ENCODE results near the gene FKBP7. TPM values are rescaled to one million over a fixed set of nuclear protein-coding genes. Genes with fewer than 3 reads are reported as not detected.
A peak's percentile ranks its signal among the peaks of the same experiment; 100 is the strongest.
"Not testable (repeated sequence)": the region's sequence is repeated elsewhere in the genome, so short reads cannot be mapped to it uniquely, and the experiment has no call there.

The FKBP7 gene, protein sequence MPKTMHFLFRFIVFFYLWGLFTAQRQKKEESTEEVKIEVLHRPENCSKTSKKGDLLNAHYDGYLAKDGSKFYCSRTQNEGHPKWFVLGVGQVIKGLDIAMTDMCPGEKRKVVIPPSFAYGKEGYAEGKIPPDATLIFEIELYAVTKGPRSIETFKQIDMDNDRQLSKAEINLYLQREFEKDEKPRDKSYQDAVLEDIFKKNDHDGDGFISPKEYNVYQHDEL
- total RNA-seq, result 0.59 TPM
- polyA plus RNA-seq, result 1 to 10 TPM in 2 of 4 donors, under 1 TPM in 2; 0.42 to 3.1 (median 1.0) TPM

DNA sequence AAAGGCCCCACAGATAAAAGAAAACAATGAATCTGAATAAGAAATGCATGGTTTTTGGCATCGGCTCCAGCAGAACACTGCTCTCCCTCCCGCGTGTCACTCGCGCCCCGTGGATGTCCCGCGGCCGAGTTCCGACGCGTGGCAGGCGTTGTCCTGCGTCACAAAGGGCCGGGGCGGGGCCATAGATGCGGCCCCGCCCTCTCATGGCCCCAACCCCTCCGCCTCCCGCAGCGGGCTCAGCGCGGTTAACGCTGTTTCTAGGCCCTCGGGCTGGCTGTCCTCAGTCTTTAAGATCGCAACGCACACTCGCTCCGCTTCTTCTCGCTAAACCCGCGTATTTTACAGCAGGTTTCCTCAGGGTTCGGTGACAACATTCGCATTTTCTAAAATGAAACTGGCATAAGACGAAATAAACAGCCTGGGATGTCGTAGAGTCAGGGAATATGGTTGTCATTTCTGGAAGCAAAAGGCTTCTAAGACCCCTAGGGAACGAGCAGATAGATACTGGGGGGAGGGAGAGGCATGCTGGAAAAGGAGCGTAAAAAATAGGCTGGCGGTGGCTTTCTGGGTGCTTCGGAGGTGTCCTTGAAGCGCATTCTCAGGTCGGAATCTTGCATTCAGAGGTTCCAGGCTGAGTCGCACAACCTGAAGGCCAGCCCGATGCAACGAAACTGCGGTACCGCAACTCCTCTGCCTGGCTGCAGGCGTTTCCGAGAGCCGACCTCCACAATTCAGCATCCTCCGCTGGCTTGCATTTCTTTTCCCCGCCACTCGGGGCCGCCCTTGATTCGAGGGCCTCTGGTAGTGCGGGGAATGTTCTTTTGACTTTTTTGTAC, at the start of gene FKBP7:
Gene FKBP7 (minus strand): TSS at position 162 of the 836 bp plus-strand sequence. CDS start 101 bp downstream, at position 61.
- peaks cover 53% of the 10 kb centered on the region for H3K4me1 ChIP-seq (ENCODE audit: control insufficient read depth, insufficient read depth, low read length, poor library complexity, severe bottlenecking)
- no peaks in the 10 kb centered on the region for H3K9me3 ChIP-seq (ENCODE audit: control insufficient read depth in 2 of 2, low read length in 2 of 2)
- DNase-seq, result peak; percentile 84 to 88 (median 86)
- no peaks in the 10 kb centered on the region for H3K36me3 ChIP-seq (ENCODE audit: control insufficient read depth, insufficient read depth, low read length)
- peak within 1 kb of the TSS; percentile 95 for H3K27ac ChIP-seq (ENCODE audit: insufficient read depth, low read length, poor library complexity, severe bottlenecking)
- Mint-ChIP-seq H3K4me3 (peak within 1 kb of the TSS; percentile 96 to 98 (median 98)), H3K27ac (peak within 1 kb of the TSS; percentile 97 to 99 (median 99)), H3K9me3 (no peaks in the 10 kb centered on the region), H3K36me3 (no peaks in the 10 kb centered on the region), H3K27me3 (peaks cover 11% of the 10 kb centered on the region), H3K4me1 (peaks cover 19 to 49% (median 35%) of the 10 kb centered on the region in 4 donors)
- H3K27me3 ChIP-seq (ENCODE audit: control insufficient read depth, insufficient read depth, low read length), result no peaks in the 10 kb centered on the region
- peak within 1 kb of the TSS; percentile 98 for H3K4me3 ChIP-seq (ENCODE audit: low read depth, low read length)
- ATAC-seq (ENCODE audit: low read depth in 2 of 2), result peak; percentile 78 to 85

DNA sequence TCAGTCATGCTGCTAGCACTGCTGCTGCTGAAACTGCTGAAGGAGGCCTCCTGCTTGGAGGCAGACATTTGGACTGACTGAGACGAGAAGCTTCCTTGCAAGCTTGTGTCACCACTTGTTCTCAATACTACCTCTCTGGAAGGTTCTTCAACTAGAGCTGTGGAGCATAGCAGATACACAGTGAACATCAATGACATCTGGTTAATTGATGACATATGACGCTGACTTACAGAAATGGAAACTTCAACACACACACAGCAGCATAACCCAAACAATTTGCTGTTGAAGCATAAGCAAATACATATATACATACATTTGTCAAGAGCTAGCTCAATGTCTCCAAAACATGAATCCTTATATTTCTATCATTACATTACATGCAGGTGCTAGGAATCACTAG, 49.2 kb upstream of the FKBP7 start:
- Mint-ChIP-seq H3K9me3 (peaks cover 0 to 5% (median 0%) of the 10 kb centered on the region in 7 donors), H3K27me3 (no peaks in the 10 kb centered on the region), H3K36me3 (peaks cover 55% of the 10 kb centered on the region), H3K4me1 (peaks cover 18 to 68% (median 44%) of the 10 kb centered on the region in 4 donors), H3K4me3 (peak overlapping the region in 1 of 4 donors; percentile 1), H3K27ac (peak overlapping the region in 1 of 3 donors; percentile 76)
- Histone ChIP-seq H3K36me3 (ENCODE audit: control insufficient read depth, insufficient read depth, low read length) (peaks cover 37% of the 10 kb centered on the region), H3K27me3 (ENCODE audit: control insufficient read depth, insufficient read depth, low read length) (no peaks in the 10 kb centered on the region), H3K27ac (ENCODE audit: insufficient read depth, low read length, poor library complexity, severe bottlenecking) (no peak overlapping the region), H3K9me3 (ENCODE audit: control insufficient read depth in 2 of 2, low read length in 2 of 2) (no peaks in the 10 kb centered on the region), H3K4me1 (ENCODE audit: control insufficient read depth, insufficient read depth, low read length, poor library complexity, severe bottlenecking) (peaks cover 12% of the 10 kb centered on the region), H3K4me3 (ENCODE audit: low read depth, low read length) (peak overlapping the region; percentile 26)
- no peak for ATAC-seq (ENCODE audit: low read depth in 2 of 2)
- DNase-seq, result no peak

DNA sequence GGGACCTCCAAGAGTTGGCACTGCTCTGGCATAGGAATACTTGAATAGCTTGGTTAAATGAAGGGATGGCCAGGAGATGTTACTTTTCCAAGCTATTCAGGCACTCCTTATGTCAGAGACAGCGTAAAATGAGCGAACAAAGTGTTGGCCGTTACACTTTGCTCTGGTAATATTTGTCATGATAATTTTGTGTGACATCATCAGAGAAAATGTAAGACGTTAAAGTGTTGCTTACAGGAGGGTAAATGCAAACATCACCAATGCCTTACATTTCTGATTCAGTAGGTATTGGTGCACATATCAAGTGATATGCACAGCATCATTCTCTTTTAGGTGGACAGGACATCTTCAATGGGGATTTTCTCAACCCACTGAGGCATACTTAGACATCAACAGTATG, 47.9 kb upstream of the FKBP7 start:
- peaks cover 43% of the 10 kb centered on the region for H3K36me3 Mint-ChIP-seq
- H3K4me3 ChIP-seq (ENCODE audit: low read depth, low read length), result peak overlapping the region; percentile 6
- no peaks in the 10 kb centered on the region for H3K27me3 Mint-ChIP-seq
- peaks cover 23 to 69% (median 47%) of the 10 kb centered on the region in 4 donors for H3K4me1 Mint-ChIP-seq
- ATAC-seq (ENCODE audit: low read depth in 2 of 2) (no peak), DNase-seq (no peak)
- H3K27ac Mint-ChIP-seq, result no peak overlapping the region
- peaks cover 12% of the 10 kb centered on the region for H3K4me1 ChIP-seq (ENCODE audit: control insufficient read depth, insufficient read depth, low read length, poor library complexity, severe bottlenecking)
- H3K9me3 Mint-ChIP-seq, result peaks cover 0 to 5% (median 0%) of the 10 kb centered on the region in 7 donors
- peaks cover 25% of the 10 kb centered on the region for H3K36me3 ChIP-seq (ENCODE audit: control insufficient read depth, insufficient read depth, low read length)
- no peak overlapping the region for H3K27ac ChIP-seq (ENCODE audit: insufficient read depth, low read length, poor library complexity, severe bottlenecking)
- no peaks in the 10 kb centered on the region for H3K27me3 ChIP-seq (ENCODE audit: control insufficient read depth, insufficient read depth, low read length)
- peak overlapping the region in 3 of 4 donors; percentile 15 to 57 (median 39) for H3K4me3 Mint-ChIP-seq
- no peaks in the 10 kb centered on the region for H3K9me3 ChIP-seq (ENCODE audit: control insufficient read depth in 2 of 2, low read length in 2 of 2)

DNA sequence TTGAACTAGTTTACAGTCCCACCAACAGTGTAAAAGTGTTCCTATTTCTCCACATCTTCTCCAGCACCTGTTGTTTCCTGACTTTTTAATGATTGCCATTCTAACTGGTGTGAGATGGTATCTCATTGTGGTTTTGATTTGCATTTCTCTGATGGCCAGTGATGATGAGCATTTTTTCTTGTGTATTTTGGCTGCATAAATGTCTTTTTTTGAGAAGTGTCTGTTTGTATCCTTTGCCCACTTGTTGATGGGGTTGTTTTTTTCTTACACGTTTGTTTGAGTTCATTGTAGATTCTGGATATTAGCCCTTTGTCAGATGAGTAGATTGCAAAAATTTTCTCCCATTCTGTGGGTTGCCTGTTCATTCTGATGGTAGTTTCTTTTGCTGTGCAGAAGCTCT, 47.1 kb upstream of the FKBP7 start:
- Mint-ChIP-seq H3K36me3 (peaks cover 35% of the 10 kb centered on the region), H3K4me3 (peak overlapping the region; percentile 39 to 60 (median 52)), H3K27ac (peak overlapping the region in 1 of 3 donors; percentile 55), H3K4me1 (peaks cover 18 to 69% (median 47%) of the 10 kb centered on the region in 4 donors)
- Histone ChIP-seq H3K4me1 (ENCODE audit: control insufficient read depth, insufficient read depth, low read length, poor library complexity, severe bottlenecking) (peaks cover 12% of the 10 kb centered on the region), H3K36me3 (ENCODE audit: control insufficient read depth, insufficient read depth, low read length) (peaks cover 24% of the 10 kb centered on the region)
- H3K4me3 ChIP-seq (ENCODE audit: low read depth, low read length); H3K27ac ChIP-seq (ENCODE audit: insufficient read depth, low read length, poor library complexity, severe bottlenecking); H3K27me3 Mint-ChIP-seq; H3K9me3 ChIP-seq (ENCODE audit: control insufficient read depth in 2 of 2, low read length in 2 of 2); H3K27me3 ChIP-seq (ENCODE audit: control insufficient read depth, insufficient read depth, low read length); H3K9me3 Mint-ChIP-seq; ATAC-seq (ENCODE audit: low read depth in 2 of 2); DNase-seq: not testable (repeated sequence)

DNA sequence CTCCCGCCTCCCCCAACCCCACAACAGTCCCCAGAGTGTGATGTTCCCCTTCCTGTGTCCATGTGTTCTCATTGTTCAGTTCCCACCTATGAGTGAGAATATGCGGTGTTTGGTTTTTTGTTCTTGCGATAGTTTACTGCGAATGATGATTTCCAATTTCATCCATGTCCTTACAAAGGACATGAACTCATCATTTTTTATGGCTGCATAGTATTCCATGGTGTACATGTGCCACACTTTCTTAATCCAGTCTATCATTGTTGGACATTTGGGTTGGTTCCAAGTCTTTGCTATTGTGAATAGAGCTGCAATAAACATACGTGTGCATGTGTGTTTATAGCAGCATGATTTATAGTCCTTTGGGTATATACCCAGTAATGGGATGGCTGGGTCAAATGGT, 46.6 kb upstream of the FKBP7 start:
- peaks cover 32% of the 10 kb centered on the region for H3K36me3 Mint-ChIP-seq
- H3K27ac ChIP-seq (ENCODE audit: insufficient read depth, low read length, poor library complexity, severe bottlenecking); DNase-seq; H3K27me3 Mint-ChIP-seq; H3K27me3 ChIP-seq (ENCODE audit: control insufficient read depth, insufficient read depth, low read length); H3K9me3 ChIP-seq (ENCODE audit: control insufficient read depth in 2 of 2, low read length in 2 of 2); ATAC-seq (ENCODE audit: low read depth in 2 of 2); H3K4me3 ChIP-seq (ENCODE audit: low read depth, low read length); H3K9me3 Mint-ChIP-seq; H3K27ac Mint-ChIP-seq: not testable (repeated sequence)
- Histone ChIP-seq H3K36me3 (ENCODE audit: control insufficient read depth, insufficient read depth, low read length) (peaks cover 24% of the 10 kb centered on the region), H3K4me1 (ENCODE audit: control insufficient read depth, insufficient read depth, low read length, poor library complexity, severe bottlenecking) (peaks cover 12% of the 10 kb centered on the region)
- H3K4me3 Mint-ChIP-seq, result peak overlapping the region in 2 of 4 donors; percentile 35 to 38
- H3K4me1 Mint-ChIP-seq, result peaks cover 18 to 70% (median 48%) of the 10 kb centered on the region in 4 donors

DNA sequence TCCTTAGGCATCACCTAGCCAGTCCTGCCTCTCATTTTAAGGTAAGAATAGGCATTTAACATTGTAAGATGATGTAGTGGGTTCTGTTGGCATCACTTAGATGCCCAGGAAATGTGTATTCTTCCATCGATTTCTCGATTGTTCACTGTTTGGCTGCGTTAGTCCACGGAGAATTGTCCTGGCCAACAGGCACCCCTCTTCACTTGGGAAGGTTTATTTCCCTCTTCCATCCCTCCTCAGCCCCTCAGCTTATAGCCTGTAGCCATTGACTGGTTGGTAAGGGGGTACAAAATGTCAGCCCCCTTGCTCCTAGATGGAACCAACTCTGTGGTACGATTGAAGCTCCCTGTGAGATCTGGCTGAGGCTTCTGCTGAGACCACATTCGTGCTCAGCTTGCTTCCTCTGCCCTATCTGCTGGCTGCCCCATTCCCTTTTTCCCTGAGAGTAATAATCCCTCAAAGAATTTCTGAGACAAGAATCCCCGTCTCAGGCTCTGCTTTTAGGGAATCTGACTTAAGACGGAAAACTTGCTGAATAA, 45.3 kb upstream of the FKBP7 start:
- H3K4me3 Mint-ChIP-seq, result peak overlapping the region; percentile 82 to 95 (median 93)
- peaks cover 0 to 5% (median 0%) of the 10 kb centered on the region in 7 donors for H3K9me3 Mint-ChIP-seq
- peak overlapping the region; percentile 95 for H3K4me3 ChIP-seq (ENCODE audit: low read depth, low read length)
- peaks cover 16% of the 10 kb centered on the region for H3K36me3 ChIP-seq (ENCODE audit: control insufficient read depth, insufficient read depth, low read length)
- H3K27ac ChIP-seq (ENCODE audit: insufficient read depth, low read length, poor library complexity, severe bottlenecking), result peak overlapping the region; percentile 67
- H3K27me3 ChIP-seq (ENCODE audit: control insufficient read depth, insufficient read depth, low read length), result no peaks in the 10 kb centered on the region
- H3K4me1 ChIP-seq (ENCODE audit: control insufficient read depth, insufficient read depth, low read length, poor library complexity, severe bottlenecking), result peaks cover 12% of the 10 kb centered on the region
- H3K27me3 Mint-ChIP-seq, result no peaks in the 10 kb centered on the region
- H3K36me3 Mint-ChIP-seq, result peaks cover 22% of the 10 kb centered on the region
- ATAC-seq (ENCODE audit: low read depth in 2 of 2), result no peak
- peak overlapping the region; percentile 84 to 95 (median 92) for H3K27ac Mint-ChIP-seq
- H3K9me3 ChIP-seq (ENCODE audit: control insufficient read depth in 2 of 2, low read length in 2 of 2), result no peaks in the 10 kb centered on the region
- H3K4me1 Mint-ChIP-seq, result peaks cover 18 to 68% (median 42%) of the 10 kb centered on the region in 4 donors
- no peak for DNase-seq

DNA sequence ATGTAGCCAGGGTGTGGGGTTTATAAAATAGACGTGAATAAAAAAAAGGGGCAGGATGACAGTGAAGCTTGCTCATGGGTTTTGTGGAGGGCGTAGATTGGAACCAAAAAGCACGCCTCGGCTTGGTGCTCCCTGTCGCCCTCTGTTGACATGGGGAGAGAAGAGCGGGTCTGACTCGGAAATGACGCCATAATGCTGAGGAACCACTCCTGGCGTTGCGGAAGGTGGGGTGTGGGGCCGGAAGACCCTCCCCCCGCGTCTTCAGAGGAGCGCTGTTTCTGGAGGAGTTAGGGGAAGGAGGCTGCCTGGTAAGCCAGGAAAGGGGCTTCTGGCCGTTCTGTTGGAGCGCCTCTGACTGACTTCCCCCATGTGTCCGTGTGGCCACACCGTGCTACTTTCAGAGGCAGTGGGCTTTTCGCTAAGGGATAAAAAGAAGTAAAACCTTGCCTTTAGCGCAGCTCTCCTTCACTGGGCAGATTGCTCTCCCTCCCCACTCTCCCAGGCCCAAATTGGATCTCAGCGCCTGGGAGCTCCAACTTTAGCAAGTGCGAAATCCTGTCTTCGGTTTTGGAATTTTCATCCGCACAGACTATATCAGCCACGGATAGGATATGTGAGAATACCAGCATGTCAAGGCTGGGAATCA, 44.7 kb upstream of the FKBP7 start:
- peaks cover 12% of the 10 kb centered on the region for H3K4me1 ChIP-seq (ENCODE audit: control insufficient read depth, insufficient read depth, low read length, poor library complexity, severe bottlenecking)
- no peaks in the 10 kb centered on the region for H3K27me3 ChIP-seq (ENCODE audit: control insufficient read depth, insufficient read depth, low read length)
- peak; percentile 95 to 98 for ATAC-seq (ENCODE audit: low read depth in 2 of 2)
- DNase-seq, result peak; percentile 71 to 91 (median 82)
- no peaks in the 10 kb centered on the region for H3K9me3 ChIP-seq (ENCODE audit: control insufficient read depth in 2 of 2, low read length in 2 of 2)
- Mint-ChIP-seq H3K27ac (peak overlapping the region; percentile 84 to 95 (median 92)), H3K36me3 (peaks cover 16% of the 10 kb centered on the region), H3K9me3 (peaks cover 0 to 3% (median 0%) of the 10 kb centered on the region in 7 donors), H3K4me1 (peaks cover 18 to 65% (median 39%) of the 10 kb centered on the region in 4 donors), H3K4me3 (peak overlapping the region; percentile 82 to 95 (median 93)), H3K27me3 (no peaks in the 10 kb centered on the region)
- H3K27ac ChIP-seq (ENCODE audit: insufficient read depth, low read length, poor library complexity, severe bottlenecking), result peak overlapping the region; percentile 67
- peaks cover 10% of the 10 kb centered on the region for H3K36me3 ChIP-seq (ENCODE audit: control insufficient read depth, insufficient read depth, low read length)
- peak overlapping the region; percentile 95 for H3K4me3 ChIP-seq (ENCODE audit: low read depth, low read length)
